SK-MEL-5 (cell line): ENCODE measurements around the gene RPL36. TPM values are rescaled to one million over a fixed set of nuclear protein-coding genes. Genes with fewer than 3 reads are reported as not detected.
A peak's percentile ranks its signal among the peaks of the same experiment; 100 is the strongest.
"Not testable (repeated sequence)": the region's sequence is repeated elsewhere in the genome, so short reads cannot be mapped to it uniquely, and the experiment has no call there.

Source experiments
- DNase-seq: peaks from one replicate; pipeline ENCODE4 v3.0.0-alpha.2; 2016; ENCODE audit warnings: low read depth, low spot score
- in situ Hi-C: cut with HindIII; loops from 2 replicates; pipeline ENCODE4 v1.10.0; 2016; ENCODE audit warnings: low sequenced_read_pairs, high pct_unique_total_duplicates, low pct_unique_long_range_greater_than_20kb
- total RNA-seq: library from RNA; depleted of rRNA; stranded (reverse); fragments of >200 nt; shearing (Covaris generic); gene quantifications from 2 replicates; pipeline ENCODE4 v1.2.3, GENCODE V29; 2014; rRNA removed

RPL36 gene
- total RNA-seq, 1 experiment from 2014 or later: 661 TPM

DNA sequence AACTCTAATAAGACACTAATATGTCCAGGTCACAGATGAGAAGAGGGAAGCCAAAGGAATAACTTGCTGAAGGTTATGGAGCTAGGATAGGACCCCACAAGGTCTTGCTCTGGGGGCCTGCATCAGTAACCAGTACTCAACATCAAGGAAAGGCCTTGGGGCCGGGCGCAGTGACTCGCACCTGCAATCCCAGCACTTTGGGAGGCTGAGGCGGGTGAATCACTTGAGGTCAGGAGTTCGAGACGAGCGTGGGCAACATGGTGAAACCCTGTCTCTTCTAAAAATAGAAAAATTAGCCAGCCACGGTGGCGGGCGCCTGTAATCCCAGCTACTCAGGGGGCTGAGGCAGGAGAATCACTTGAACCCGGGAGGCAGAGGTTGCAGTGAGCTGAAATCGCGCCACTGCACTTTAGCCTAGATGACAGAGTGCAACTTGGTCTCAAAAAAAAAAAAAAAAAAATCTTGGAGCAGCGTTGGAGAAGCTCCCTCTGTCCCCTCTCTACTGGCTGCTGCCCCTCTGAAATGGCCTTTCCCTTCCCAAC, 28.0 kb downstream of the RPL36 start:
- in situ Hi-C loops: no loop called here
- no peak for DNase-seq

- peak; percentile 37 for DNase-seq
- in situ Hi-C loops: no loop called here
Measured at GRCh38 chr19:5718579-5719273, 28.6 kb downstream of the RPL36 start.

DNA sequence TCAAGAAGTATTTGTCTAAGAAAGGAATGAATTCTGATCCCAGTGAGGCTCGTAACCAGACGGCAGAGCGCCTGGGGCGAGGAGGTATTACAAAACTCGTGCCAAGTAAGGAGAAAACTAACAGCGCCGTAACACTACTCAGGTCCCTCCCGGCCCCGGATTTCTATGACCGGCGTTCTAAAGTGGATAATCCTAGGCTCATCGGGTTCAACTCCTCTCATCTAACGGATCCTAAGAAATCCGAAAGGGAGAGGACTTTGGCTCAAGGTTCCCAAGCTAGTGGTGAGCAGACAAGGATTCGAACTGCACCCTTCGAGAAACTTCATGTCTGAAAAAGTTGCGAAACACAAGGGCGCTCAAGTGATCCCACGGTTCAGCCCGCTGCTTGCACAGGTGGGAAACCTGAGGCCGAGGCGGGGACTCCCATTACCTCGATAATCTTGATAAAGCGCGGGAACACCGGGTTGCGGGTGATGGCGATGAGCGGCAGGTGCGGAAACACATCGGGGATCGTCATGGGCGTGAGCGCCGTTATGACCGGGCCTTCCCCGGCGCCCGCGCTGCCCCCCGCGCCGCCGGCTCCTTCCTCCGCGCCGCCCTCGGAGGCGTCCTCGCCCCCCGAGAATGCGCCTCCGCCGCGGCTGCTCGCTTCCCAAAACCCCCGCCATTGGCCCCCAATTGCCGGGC, 29.3 kb downstream of the RPL36 start:
- in situ Hi-C loops: no loop called here
- no peak for DNase-seq

DNA sequence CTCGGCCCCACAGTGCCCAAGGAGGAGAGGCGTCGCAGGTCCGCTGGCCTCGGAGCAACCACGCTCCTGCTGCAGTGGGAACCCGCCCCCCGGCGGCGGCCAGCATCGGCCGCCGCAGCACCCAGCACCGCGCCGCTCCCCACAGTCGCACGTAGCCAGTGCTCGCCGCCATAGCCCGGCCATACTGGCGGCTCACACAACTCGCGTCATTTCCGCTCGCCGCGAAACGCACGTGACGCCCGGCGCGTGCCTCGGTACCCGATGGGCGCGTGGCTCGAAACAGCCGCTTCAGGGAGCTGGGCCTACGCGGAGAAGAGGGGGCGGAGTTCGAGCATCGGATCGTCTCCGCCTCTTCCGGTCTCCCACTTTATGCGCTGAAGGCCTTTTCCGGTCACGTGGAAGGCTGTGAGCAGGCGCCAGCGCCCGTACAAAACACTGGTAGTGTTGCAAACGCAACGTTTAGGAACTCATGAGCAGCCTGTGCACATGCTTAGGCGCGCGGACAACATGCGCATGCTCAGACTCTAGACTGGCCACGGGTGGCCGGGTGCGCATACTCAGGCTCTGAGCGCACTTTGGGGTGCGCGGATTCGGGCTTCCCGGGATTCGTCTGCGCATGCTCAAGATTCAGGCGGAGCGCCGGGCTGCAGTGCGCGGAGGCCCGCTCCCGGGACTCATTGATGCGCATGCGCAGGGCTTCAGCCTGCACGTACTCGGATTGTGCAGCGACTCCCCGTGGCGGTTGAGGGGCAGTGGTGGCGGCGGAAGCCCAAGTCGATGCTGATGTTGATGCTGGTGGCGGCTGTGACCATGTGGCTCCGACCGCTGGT, 30.1 kb downstream of the RPL36 start, which contains the start of the genes CATSPERD and LONP1:
CATSPERD (plus strand) TSS at position 677 of the 830 bp plus-strand sequence; CDS start at position 778, 101 bp downstream.
LONP1 (minus strand) TSS at position 186 of the 830 bp plus-strand sequence; CDS start at position 172, 14 bp downstream.
- peak; percentile 98 for DNase-seq
- in situ Hi-C loops: no loop called here

DNA sequence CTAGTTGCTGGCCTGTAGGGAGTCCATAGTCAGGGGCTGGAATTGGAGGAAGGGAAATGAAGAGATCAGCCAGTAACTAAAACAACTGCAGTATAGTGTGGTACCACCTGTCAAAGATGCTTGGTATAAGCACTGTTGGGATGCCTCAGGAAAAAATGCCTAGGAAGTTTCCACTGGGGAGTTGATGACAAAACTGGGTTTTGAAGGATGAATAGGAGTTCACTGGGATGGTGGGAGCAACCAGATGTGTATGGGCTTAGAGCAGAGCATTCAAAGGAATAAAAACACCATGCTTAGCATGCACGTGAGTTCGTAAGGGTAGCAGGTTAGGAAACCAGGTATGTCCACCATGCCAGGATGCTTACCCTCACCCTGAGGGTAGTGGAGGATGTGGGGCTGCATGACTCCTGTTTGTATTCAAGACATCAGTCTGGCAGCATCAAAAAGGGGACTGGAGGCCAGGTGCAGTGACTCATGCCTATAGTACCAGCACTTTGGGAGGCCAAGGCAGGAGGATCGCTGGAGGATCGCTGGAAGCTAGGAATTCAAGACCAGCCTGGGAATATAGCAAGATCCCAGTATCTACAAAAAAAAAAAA, 37.5 kb downstream of the RPL36 start:
- in situ Hi-C loops: no loop called here
- no peak for DNase-seq

DNA sequence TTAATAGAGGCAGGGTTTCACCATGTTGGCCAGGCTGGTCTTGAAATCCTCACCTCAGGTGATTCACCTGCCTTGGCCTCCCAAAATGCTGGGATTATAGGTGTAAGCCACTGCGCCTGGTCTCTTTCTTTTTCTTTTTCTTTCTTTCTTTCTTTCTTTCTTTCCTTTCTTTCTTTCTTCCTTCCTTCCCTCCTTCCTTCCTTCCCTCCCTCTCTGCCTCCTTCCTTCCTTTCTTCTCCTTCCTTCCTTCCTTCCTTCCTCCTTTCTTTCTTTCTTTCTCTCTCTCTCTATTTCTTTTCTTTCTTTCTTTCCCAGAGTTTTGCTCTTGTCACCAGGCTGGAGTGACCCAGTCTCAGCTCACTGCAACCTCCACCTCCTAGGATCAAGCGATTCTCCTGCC, 43.1 kb downstream of the RPL36 start:
- in situ Hi-C loops, DNase-seq: not testable (repeated sequence)

DNA sequence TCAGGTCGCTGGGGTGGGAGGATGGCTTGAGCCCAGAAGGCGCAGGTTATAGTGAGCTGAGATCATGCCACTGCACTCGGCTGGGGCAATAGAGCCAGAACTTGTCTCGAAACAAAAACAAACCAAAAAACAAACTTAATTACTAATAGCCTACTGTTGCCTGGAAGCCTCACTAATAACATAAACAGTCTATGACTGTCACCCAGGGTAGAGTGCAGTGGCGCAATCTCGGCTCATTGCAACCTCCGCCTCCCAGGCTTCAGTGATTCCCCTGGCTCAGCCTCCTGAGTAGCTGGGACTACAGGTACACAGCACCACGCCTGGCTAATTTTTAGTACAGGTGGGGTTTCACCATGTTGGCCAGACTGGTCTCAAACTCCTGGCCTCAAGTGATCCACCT, 48.3 kb downstream of the RPL36 start:
- DNase-seq: no peak
- in situ Hi-C loops: no loop called here

Other genes starting within 250 kb of the RPL36 start
- not detected in 2 replicates for gene ZNRF4, start 234.9 kb upstream of the RPL36 start, total RNA-seq
- gene TINCR, start 122.3 kb upstream of the RPL36 start, total RNA-seq: 4.9 TPM in 2 replicates
- 10.9 and 18.9 TPM in 2 replicates for gene SAFB2, start 67.5 kb upstream of the RPL36 start, total RNA-seq
- gene SAFB, start 67.2 kb upstream of the RPL36 start, total RNA-seq: 16.7 and 27.5 TPM in 2 replicates
- 86.1 and 115 TPM in 2 replicates for gene MICOS13, start 9.8 kb upstream of the RPL36 start, total RNA-seq
- 4.4 and 5.5 TPM in 2 replicates for gene HSD11B1L, start 9.3 kb upstream of the RPL36 start, total RNA-seq
- gene LONP1, start 29.9 kb downstream of the RPL36 start, total RNA-seq: 83.2 and 91.1 TPM in 2 replicates
- gene CATSPERD, start 30.3 kb downstream of the RPL36 start, total RNA-seq: not detected in 2 replicates
- 2.0 and 3.1 TPM in 2 replicates for gene PRR22, start 94.5 kb downstream of the RPL36 start, total RNA-seq
- gene DUS3L, start 100.9 kb downstream of the RPL36 start, total RNA-seq: 51.6 and 52.9 TPM in 2 replicates
- 2.7 and 4.8 TPM in 2 replicates for gene NRTN, start 114.8 kb downstream of the RPL36 start, total RNA-seq
- gene FUT6, start 149.4 kb downstream of the RPL36 start, total RNA-seq: not detected in 2 replicates
- gene FUT3, start 161.2 kb downstream of the RPL36 start, total RNA-seq: 3.0 and 3.3 TPM in 2 replicates
- not detected in 2 replicates for gene FUT5, start 180.2 kb downstream of the RPL36 start, total RNA-seq
- 171 and 176 TPM in 2 replicates for gene NDUFA11, start 213.5 kb downstream of the RPL36 start, total RNA-seq
- 6.0 and 6.6 TPM in 2 replicates for gene VMAC, start 214.6 kb downstream of the RPL36 start, total RNA-seq
- gene CAPS, start 224.0 kb downstream of the RPL36 start, total RNA-seq: 3.4 and 3.7 TPM in 2 replicates